ACHN (cell line): ENCODE measurements around the gene KAZALD1.
"Not testable (repeated sequence)": the region's sequence is repeated elsewhere in the genome, so short reads cannot be mapped to it uniquely, and the experiment has no call there.

ENCODE experiments used
- DNase-seq: peaks from one replicate; pipeline ENCODE4 v3.0.0-alpha.2; 2015
- in situ Hi-C: cut with HindIII; loops from 2 replicates; pipeline ENCODE4 v1.10.0; 2017; ENCODE audit warnings: low sequenced_read_pairs, low pct_ligation_motif_present, low pct_unique_long_range_greater_than_20kb

KAZALD1 gene

GRCh38 chr10:101029520-101030295, 32.1 kb upstream of the KAZALD1 start:
- in situ Hi-C loops = no loop called here
- no peak for DNase-seq

- in situ Hi-C loops = no loop called here
- DNase-seq = no peak
These were observed 31.2 kb upstream of the KAZALD1 start for GRCh38 chr10:101030496-101031127.

- peak; percentile 94 for DNase-seq
- in situ Hi-C loops = no loop called here
These were observed 30.5 kb upstream of the KAZALD1 start, which contains the start of the genes PDZD7 and SFXN3 for GRCh38 chr10:101031128-101031795. PDZD7 (minus strand) TSS chr10:101031129; CDS start chr10:101030219, 910 bp downstream. SFXN3 (plus strand) TSS chr10:101031234; CDS start chr10:101034695, 3,461 bp downstream.

- DNase-seq = peak; percentile 79
These were observed 29.8 kb upstream of the KAZALD1 start for GRCh38 chr10:101031796-101032636.

GRCh38 chr10:101032637-101033224, 29.1 kb upstream of the KAZALD1 start:
- DNase-seq = peak; percentile 93
- in situ Hi-C loops = no loop called here

More at GRCh38 chr10:101031796-101032636, 29.8 kb upstream of the KAZALD1 start:
- in situ Hi-C loops = no loop called here

- no peak for DNase-seq
- in situ Hi-C loops = no loop called here
These were observed 28.5 kb upstream of the KAZALD1 start for GRCh38 chr10:101033276-101033675.

- DNase-seq, in situ Hi-C loops: not testable (repeated sequence)
These were observed 27.4 kb upstream of the KAZALD1 start for GRCh38 chr10:101034404-101034803.

GRCh38 chr10:101035314-101035713, 26.5 kb upstream of the KAZALD1 start:
- DNase-seq = no peak
- in situ Hi-C loops = no loop called here

GRCh38 chr10:101035916-101036702, 25.7 kb upstream of the KAZALD1 start:
- in situ Hi-C loops = no loop called here
- no peak for DNase-seq

GRCh38 chr10:101036726-101037125, 25.1 kb upstream of the KAZALD1 start:
- no peak for DNase-seq
- in situ Hi-C loops = no loop called here

- in situ Hi-C loops = no loop called here
- no peak for DNase-seq
These were observed 23.3 kb upstream of the KAZALD1 start for GRCh38 chr10:101038484-101038883.

- in situ Hi-C loops = no loop called here
These were observed 21.7 kb upstream of the KAZALD1 start for GRCh38 chr10:101040061-101040460.

GRCh38 chr10:101040851-101041250, 20.9 kb upstream of the KAZALD1 start:
- DNase-seq = no peak
- in situ Hi-C loops = no loop called here

More at GRCh38 chr10:101040061-101040460, 21.7 kb upstream of the KAZALD1 start:
- DNase-seq = no peak

- DNase-seq = peak; percentile 87
- in situ Hi-C loops = no loop called here
These were observed 20.5 kb upstream of the KAZALD1 start for GRCh38 chr10:101041252-101041761.

- in situ Hi-C loops = no loop called here
- no peak for DNase-seq
These were observed 19.7 kb upstream of the KAZALD1 start for GRCh38 chr10:101042118-101042517.

GRCh38 chr10:101042667-101043362, 19.0 kb upstream of the KAZALD1 start:
- DNase-seq = peak; percentile 100
- in situ Hi-C loops = no loop called here

GRCh38 chr10:101043363-101043707, 18.5 kb upstream of the KAZALD1 start:
- in situ Hi-C loops = no loop called here
- peak; percentile 40 for DNase-seq
